ENCODE measurements around the gene UTS2B.

- no peak for TF ChIP-seq CTCF (conservative IDR thresholded peaks at IDR 0.05; ENCODE audit: low read length)
- no peak for TF ChIP-seq EZH2phosphoT487 (IDR thresholded peaks at IDR 0.05; ENCODE audit: borderline replicate concordance)
Measured at GRCh38 chr3:191353022-191353777, 22.9 kb upstream of the UTS2B start.

Measured in Loucy (cell line).